SK-N-SH treated with all-trans-retinoic acid at 6 μM for 48 hours (cell line): ENCODE data around the gene TMEM125.

Experiments used
- ATAC-seq: fragments of 200-7000 bp; cut with Tn5 transposase; 3 replicates; pipeline ENCODE4 v1.9.1; 2020; ENCODE audit warnings: mild to moderate bottlenecking, moderate library complexity
- CSDC2 ChIP-seq: fragments of 250-450 bp; sonication (Bioruptor Pico); IDR thresholded peaks from 2 replicates; pipeline ENCODE4 v1.5.0; 2020; ENCODE audit warnings: mild to moderate bottlenecking, moderate library complexity
- ESRRG ChIP-seq: fragments of 250-450 bp; sonication (Bioruptor Pico); IDR thresholded peaks from 2 replicates; pipeline ENCODE4 v1.6.1; 2021; ENCODE audit warnings: mild to moderate bottlenecking
- GLIS3 ChIP-seq: fragments of 250-450 bp; sonication (Bioruptor Pico); IDR thresholded peaks from 2 replicates; pipeline ENCODE4 v1.5.0; 2020; ENCODE audit warnings: mild to moderate bottlenecking, moderate library complexity
- ISL1 ChIP-seq: fragments of 250-450 bp; sonication (Bioruptor Pico); IDR thresholded peaks from 2 replicates; pipeline ENCODE4 v2.1.2; 2022; ENCODE audit warnings: mild to moderate bottlenecking, moderate library complexity
- OSR1 ChIP-seq: fragments of 250-450 bp; sonication (Bioruptor Pico); IDR thresholded peaks from 2 replicates; pipeline ENCODE4 v1.8.0; 2022; ENCODE audit warnings: moderate library complexity, mild to moderate bottlenecking, inconsistent platforms
- PPARA ChIP-seq: fragments of 250-450 bp; sonication (Bioruptor Pico); IDR thresholded peaks from 2 replicates; pipeline ENCODE4 v1.5.0; 2020; ENCODE audit warnings: mild to moderate bottlenecking, borderline replicate concordance
- RARB ChIP-seq: fragments of 250-450 bp; sonication (Bioruptor Pico); IDR thresholded peaks from 2 replicates; pipeline ENCODE4 v1.8.0; 2021; ENCODE audit warnings: mild to moderate bottlenecking, moderate library complexity
- SNAI2 ChIP-seq: fragments of 250-450 bp; sonication (Bioruptor Pico); IDR thresholded peaks from 2 replicates; pipeline ENCODE4 v1.5.0; 2020; ENCODE audit warnings: mild to moderate bottlenecking, moderate library complexity
- TOX ChIP-seq: fragments of 250-450 bp; sonication (Bioruptor Pico); IDR thresholded peaks from 2 replicates; pipeline ENCODE4 v1.8.0; 2021; ENCODE audit warnings: mild to moderate bottlenecking, moderate library complexity, borderline replicate concordance
- ZC3H10 ChIP-seq: fragments of 250-450 bp; sonication (Bioruptor Pico); IDR thresholded peaks from 2 replicates; pipeline ENCODE4 v1.5.1; 2021; ENCODE audit warnings: mild to moderate bottlenecking, moderate library complexity
- ZFP3 ChIP-seq: fragments of 250-450 bp; sonication (Bioruptor Pico); IDR thresholded peaks from 2 replicates; pipeline ENCODE4 v1.5.0; 2020; ENCODE audit warnings: mild to moderate bottlenecking, moderate library complexity
- ZFP30 ChIP-seq: fragments of 450-650 bp; formaldehyde crosslinking; IDR thresholded peaks from 2 replicates; pipeline ENCODE4 v1.5.0; 2022; ENCODE audit warnings: mild to moderate bottlenecking, moderate library complexity
- ZNF565 ChIP-seq: fragments of 450-650 bp; formaldehyde crosslinking; conservative IDR thresholded peaks from 2 replicates; pipeline ENCODE4 v1.5.0; 2020; ENCODE audit warnings: low read depth, mild to moderate bottlenecking, moderate library complexity
- ZNF8 ChIP-seq: fragments of 450-650 bp; formaldehyde crosslinking; IDR thresholded peaks from 2 replicates; pipeline ENCODE4 v1.5.0; 2020; ENCODE audit warnings: mild to moderate bottlenecking, moderate library complexity
- TF ChIP-seq, protein P1 (sequence below): fragments of 250-450 bp; sonication (Bioruptor Pico); IDR thresholded peaks from 2 replicates; pipeline ENCODE4 v1.8.0; 2020; ENCODE audit warnings: mild to moderate bottlenecking, moderate library complexity, borderline replicate concordance
- TF ChIP-seq, protein P2 (sequence below): fragments of 250-450 bp; sonication (Bioruptor Pico); IDR thresholded peaks from 2 replicates; pipeline ENCODE4 v1.5.0; 2020; ENCODE audit warnings: mild to moderate bottlenecking, moderate library complexity
- TF ChIP-seq, protein P3 (sequence below): fragments of 250-450 bp; sonication (Bioruptor Pico); IDR thresholded peaks from 2 replicates; pipeline ENCODE4 v1.5.1; 2020; ENCODE audit warnings: low read depth, mild to moderate bottlenecking, moderate library complexity
- TF ChIP-seq, protein P4 (sequence below): fragments of 250-450 bp; sonication (Bioruptor Pico); IDR thresholded peaks from 2 replicates; pipeline ENCODE4 v1.5.1; 2021; ENCODE audit warnings: mild to moderate bottlenecking, moderate library complexity

The TMEM125 gene

GRCh38 chr1:43255438-43256210, 14.2 kb upstream of the TMEM125 start:
- no peak for TF ChIP-seq PPARA (CRISPR knock-in tag)
- TF ChIP-seq, protein P1, sequence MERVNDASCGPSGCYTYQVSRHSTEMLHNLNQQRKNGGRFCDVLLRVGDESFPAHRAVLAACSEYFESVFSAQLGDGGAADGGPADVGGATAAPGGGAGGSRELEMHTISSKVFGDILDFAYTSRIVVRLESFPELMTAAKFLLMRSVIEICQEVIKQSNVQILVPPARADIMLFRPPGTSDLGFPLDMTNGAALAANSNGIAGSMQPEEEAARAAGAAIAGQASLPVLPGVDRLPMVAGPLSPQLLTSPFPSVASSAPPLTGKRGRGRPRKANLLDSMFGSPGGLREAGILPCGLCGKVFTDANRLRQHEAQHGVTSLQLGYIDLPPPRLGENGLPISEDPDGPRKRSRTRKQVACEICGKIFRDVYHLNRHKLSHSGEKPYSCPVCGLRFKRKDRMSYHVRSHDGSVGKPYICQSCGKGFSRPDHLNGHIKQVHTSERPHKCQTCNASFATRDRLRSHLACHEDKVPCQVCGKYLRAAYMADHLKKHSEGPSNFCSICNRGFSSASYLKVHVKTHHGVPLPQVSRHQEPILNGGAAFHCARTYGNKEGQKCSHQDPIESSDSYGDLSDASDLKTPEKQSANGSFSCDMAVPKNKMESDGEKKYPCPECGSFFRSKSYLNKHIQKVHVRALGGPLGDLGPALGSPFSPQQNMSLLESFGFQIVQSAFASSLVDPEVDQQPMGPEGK (CRISPR knock-in tag) = no peak
- TF ChIP-seq ZNF565 = no peak
- TF ChIP-seq SNAI2 (CRISPR knock-in tag) = no peak
- TF ChIP-seq ZFP30 (CRISPR knock-in tag) = no peak
- TF ChIP-seq RARB = no peak
- TF ChIP-seq, protein P2, sequence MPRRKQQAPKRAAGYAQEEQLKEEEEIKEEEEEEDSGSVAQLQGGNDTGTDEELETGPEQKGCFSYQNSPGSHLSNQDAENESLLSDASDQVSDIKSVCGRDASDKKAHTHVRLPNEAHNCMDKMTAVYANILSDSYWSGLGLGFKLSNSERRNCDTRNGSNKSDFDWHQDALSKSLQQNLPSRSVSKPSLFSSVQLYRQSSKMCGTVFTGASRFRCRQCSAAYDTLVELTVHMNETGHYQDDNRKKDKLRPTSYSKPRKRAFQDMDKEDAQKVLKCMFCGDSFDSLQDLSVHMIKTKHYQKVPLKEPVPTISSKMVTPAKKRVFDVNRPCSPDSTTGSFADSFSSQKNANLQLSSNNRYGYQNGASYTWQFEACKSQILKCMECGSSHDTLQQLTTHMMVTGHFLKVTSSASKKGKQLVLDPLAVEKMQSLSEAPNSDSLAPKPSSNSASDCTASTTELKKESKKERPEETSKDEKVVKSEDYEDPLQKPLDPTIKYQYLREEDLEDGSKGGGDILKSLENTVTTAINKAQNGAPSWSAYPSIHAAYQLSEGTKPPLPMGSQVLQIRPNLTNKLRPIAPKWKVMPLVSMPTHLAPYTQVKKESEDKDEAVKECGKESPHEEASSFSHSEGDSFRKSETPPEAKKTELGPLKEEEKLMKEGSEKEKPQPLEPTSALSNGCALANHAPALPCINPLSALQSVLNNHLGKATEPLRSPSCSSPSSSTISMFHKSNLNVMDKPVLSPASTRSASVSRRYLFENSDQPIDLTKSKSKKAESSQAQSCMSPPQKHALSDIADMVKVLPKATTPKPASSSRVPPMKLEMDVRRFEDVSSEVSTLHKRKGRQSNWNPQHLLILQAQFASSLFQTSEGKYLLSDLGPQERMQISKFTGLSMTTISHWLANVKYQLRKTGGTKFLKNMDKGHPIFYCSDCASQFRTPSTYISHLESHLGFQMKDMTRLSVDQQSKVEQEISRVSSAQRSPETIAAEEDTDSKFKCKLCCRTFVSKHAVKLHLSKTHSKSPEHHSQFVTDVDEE = no peak
- TF ChIP-seq TOX (CRISPR knock-in tag) = no peak
- no peak for TF ChIP-seq ZNF8
- TF ChIP-seq, protein P3, sequence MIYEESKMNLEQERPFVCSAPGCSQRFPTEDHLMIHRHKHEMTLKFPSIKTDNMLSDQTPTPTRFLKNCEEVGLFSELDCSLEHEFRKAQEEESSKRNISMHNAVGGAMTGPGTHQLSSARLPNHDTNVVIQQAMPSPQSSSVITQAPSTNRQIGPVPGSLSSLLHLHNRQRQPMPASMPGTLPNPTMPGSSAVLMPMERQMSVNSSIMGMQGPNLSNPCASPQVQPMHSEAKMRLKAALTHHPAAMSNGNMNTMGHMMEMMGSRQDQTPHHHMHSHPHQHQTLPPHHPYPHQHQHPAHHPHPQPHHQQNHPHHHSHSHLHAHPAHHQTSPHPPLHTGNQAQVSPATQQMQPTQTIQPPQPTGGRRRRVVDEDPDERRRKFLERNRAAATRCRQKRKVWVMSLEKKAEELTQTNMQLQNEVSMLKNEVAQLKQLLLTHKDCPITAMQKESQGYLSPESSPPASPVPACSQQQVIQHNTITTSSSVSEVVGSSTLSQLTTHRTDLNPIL (CRISPR knock-in tag) = no peak
- TF ChIP-seq ISL1 (CRISPR knock-in tag) = no peak
- ATAC-seq = no peak

DNA sequence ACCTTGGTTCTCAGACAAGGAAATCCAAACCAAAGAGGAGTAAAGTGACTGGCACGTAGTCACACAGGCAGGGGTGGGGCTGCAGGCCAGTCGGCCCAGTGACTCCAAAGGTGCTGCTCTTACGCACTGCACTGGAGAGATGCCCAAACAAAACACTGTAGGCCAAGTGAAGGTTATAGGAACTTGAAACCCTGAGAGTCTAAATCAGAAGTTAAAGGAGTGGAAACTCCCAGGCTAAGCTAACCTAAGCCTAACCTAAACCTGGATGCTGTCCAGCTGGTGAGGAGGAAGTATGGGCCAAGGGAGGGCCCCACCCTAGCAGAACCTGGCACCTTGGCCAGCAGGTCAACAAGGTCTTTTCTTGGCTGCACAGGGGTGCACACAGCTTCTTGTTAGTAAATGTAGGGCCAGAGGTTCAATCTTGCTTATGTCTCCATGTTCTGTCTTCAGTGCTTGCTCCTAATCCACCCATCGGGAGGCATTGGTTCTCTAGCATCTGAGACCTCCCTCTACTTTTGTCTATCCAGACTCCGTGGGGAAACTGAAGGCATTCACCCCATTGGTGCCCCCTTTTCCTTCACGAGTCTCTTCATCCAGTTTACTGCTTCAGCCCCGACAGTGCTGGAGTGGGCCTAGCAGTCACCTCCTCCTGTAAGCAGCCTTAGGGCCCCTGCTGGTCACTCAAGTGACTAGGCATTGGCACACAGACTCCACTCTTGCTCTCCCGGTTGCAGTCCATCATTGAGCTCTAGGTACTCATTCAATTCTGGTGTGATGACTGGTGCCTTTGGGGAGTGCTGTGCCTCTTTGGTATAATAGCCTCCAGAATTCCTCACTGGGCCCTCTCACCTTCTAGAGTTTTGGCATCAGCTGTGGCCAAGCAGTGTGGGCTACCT, 12.9 kb upstream of the TMEM125 start:
- TF ChIP-seq CSDC2 (CRISPR knock-in tag) (no peak), OSR1 (CRISPR knock-in tag) (no peak), ZC3H10 (CRISPR knock-in tag) (no peak), PPARA (CRISPR knock-in tag) (no peak), ESRRG (CRISPR knock-in tag) (no peak), ISL1 (CRISPR knock-in tag) (no peak), TOX (CRISPR knock-in tag) (no peak), ZFP3 (no peak), ZNF565 (no peak), ZNF8 (no peak), ZFP30 (CRISPR knock-in tag) (no peak), GLIS3 (CRISPR knock-in tag) (no peak)
- TF ChIP-seq, protein P1 (CRISPR knock-in tag) = no peak
- TF ChIP-seq, protein P3 (CRISPR knock-in tag) = no peak
- TF ChIP-seq, protein P4, sequence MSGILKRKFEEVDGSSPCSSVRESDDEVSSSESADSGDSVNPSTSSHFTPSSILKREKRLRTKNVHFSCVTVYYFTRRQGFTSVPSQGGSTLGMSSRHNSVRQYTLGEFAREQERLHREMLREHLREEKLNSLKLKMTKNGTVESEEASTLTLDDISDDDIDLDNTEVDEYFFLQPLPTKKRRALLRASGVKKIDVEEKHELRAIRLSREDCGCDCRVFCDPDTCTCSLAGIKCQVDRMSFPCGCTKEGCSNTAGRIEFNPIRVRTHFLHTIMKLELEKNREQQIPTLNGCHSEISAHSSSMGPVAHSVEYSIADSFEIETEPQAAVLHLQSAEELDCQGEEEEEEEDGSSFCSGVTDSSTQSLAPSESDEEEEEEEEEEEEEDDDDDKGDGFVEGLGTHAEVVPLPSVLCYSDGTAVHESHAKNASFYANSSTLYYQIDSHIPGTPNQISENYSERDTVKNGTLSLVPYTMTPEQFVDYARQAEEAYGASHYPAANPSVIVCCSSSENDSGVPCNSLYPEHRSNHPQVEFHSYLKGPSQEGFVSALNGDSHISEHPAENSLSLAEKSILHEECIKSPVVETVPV (CRISPR knock-in tag) = no peak
- TF ChIP-seq, all 23 proteins: peak for 0
- ATAC-seq = no peak
